SK-N-MC (cell line): ENCODE measurements around the gene AIF1.
A peak's percentile ranks its signal among the peaks of the same experiment; 100 is the strongest.

Source experiments
- EZH2 ChIP-seq: fragments of 200-600 bp; sonication (generic); IDR thresholded peaks from one replicate; pipeline ENCODE4 v1.6.1; 2017; ENCODE audit warnings: antibody characterized with exemption
- POLR2AphosphoS5 ChIP-seq: IDR thresholded peaks from 2 replicates; pipeline ENCODE4 v1.6.1; 2012; ENCODE audit warnings: mild to moderate bottlenecking, low read depth, low read length, borderline replicate concordance

DNA sequence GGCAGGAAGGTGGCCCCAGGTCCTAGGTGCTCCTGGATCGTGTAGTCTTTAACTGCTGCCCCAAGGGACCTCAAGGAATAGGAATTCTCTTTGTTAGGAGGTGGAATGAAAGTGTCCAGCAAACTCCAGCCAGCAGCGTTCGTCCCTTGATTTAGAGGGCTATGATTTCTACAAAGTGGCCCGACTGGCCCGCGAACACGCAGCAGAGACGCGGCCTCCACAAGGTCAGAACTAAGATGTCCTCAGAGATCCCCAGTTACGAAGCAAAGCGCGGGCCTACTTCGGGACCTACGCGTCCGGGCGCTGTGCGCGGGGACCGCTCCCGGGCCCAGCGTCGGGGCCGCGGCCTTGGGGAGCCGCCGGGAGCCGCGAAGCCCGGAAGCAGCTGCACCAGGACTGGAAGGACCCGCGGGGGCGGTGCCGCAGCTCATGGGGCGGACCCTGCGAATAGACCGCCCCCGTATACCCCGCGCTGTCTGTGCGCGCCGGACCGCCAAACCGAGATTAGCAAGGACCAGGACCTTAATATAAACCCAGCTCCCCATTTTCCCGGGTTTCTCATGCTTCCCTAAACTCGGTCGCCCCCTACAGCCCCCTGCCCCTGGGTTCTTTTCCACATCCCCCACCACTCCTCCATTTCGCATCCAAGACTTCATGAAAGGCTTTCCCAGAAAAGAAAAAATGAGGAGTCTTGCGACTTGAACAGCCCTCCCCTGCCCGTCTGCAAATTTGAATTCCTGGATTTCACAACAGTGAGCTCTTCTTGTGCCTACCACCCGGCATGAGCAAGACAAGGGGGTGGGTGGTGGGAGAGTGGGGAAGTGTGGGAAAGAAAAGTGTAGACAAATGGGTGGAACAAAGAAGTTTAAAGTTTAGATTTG lies 45.6 kb downstream of the AIF1 start, which contains the start of gene C6orf47:
- TF ChIP-seq POLR2AphosphoS5, result peak; percentile 91
- TF ChIP-seq EZH2, result no peak
